GM10248 (cell line): ENCODE results near the gene SEC24B.
"Not testable (repeated sequence)": the region's sequence is repeated elsewhere in the genome, so short reads cannot be mapped to it uniquely, and the experiment has no call there.

Source experiments
- CTCF ChIA-PET: fragments of 300-600 bp; sonication (Branson Sonifier 250); formaldehyde crosslinking; extraction: SDS; loops from one replicate; lab custom pipeline; 2021; ENCODE audit warnings: antibody characterized with exemption; lab: Yijun Ruan, JAX
- POLR2A ChIA-PET: fragments of 350-650 bp; sonication (Branson Sonifier 250); formaldehyde crosslinking; extraction: SDS; loops from one replicate; lab custom pipeline; 2020; ENCODE audit warnings: antibody characterized with exemption; lab: Yijun Ruan, JAX
- DNase-seq: peaks from one replicate; pipeline ENCODE4 v3.0.0; 2012; ENCODE audit errors: extremely low spot score
- TF ChIP-seq, protein P1 (sequence below): IDR thresholded peaks from 2 replicates; pipeline ENCODE4 v1.5.1; 2012; ENCODE audit warnings: mild to moderate bottlenecking, low read depth; ENCODE audit errors: extremely low read depth, missing control alignments, control extremely low read depth

Gene SEC24B

DNA sequence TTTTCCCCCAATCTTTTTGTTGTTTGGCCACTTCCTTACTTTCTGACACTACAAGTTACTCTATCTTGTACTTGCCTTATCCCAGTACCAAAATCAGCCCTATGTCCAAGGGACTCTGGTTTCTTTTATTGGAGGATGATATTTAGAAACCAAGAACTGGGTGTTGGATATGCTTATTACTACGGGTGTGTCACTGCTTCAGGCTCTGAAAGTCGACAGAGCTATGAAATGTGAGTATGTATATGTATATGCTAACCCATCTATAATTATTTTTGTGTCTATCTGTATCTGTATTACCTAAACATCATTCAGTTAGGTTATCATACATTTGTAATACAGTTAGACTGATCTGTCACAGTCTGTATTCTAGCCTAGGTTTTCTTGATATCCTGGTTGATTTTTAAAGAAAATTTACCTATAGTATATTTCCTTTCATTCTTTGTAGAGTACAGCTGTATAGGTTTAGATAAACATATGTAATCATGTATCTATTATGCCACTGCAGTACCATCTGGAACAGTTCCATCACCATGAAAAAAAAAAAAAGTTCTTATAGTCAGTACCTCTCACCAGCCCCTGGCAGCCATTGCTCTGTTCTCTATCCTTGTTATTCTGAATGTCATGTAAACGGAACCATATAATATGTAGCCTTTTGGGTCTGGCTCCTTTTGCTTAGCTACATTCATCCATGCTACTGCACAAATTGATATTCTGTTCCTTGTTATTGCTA, 18.1 kb downstream of the SEC24B start:
- TF ChIP-seq, protein P1, sequence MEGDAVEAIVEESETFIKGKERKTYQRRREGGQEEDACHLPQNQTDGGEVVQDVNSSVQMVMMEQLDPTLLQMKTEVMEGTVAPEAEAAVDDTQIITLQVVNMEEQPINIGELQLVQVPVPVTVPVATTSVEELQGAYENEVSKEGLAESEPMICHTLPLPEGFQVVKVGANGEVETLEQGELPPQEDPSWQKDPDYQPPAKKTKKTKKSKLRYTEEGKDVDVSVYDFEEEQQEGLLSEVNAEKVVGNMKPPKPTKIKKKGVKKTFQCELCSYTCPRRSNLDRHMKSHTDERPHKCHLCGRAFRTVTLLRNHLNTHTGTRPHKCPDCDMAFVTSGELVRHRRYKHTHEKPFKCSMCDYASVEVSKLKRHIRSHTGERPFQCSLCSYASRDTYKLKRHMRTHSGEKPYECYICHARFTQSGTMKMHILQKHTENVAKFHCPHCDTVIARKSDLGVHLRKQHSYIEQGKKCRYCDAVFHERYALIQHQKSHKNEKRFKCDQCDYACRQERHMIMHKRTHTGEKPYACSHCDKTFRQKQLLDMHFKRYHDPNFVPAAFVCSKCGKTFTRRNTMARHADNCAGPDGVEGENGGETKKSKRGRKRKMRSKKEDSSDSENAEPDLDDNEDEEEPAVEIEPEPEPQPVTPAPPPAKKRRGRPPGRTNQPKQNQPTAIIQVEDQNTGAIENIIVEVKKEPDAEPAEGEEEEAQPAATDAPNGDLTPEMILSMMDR, result no peak
- CTCF ChIA-PET, result interaction anchor here (0.8 to 2.1 kb wide), 8 partner anchors 10 to 23 kb away, joined by 3 to 13 read pairs (median 4); partner anchors contain the start of gene SEC24B
- POLR2A ChIA-PET, result no interaction called here
- DNase-seq, result no peak

DNA sequence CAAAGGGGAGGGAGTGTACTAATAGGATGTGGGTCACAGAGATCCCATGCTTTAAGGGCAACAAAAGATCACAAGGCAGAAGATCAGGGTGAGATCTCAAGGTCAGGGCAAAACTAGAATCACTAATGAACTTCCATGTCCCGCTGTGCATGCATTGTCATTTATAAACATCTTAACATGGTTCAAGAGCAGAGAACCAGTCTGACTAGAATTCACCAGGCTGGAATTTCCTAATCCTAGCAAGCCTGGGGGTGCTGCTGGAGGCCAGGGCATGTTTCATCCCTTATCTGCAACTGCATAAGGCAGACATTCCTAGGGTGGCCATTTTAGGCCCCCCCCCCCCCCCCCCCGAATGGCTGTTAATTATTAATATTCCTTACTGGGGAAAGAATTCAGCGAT, 19.5 kb downstream of the SEC24B start:
- DNase-seq, POLR2A ChIA-PET: not testable (repeated sequence)
- CTCF ChIA-PET, result interaction anchor here (1.2 kb wide), 1 partner anchor 20 kb away, joined by 3 read pairs; the partner anchor contains the start of gene SEC24B

DNA sequence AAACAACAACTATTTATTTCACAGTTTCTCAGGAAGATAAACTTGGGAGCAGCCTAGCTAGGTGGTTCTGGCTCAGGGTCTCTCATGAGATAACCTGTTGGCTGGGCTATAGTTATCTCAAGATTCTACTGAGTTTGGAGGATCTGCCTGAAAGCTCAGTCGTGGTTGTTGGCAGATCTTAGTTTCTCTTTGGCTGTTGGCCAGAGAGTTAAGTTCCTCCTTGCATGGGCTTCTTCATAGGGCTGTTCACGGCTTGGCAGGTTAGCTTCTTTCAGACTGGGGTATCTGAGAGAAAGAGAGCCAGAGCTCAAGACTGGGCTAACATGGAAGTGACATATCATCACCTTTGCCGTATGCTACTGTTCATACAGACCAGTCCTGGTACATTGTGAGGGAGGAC, 28.7 kb downstream of the SEC24B start:
- POLR2A ChIA-PET, result interaction anchor here (0.6 kb wide), 1 partner anchor 529 kb away, joined by 8 read pairs; no protein-coding TSS in a partner anchor
- DNase-seq, result no peak
- TF ChIP-seq, protein P1, result no peak
- CTCF ChIA-PET, result interaction anchor here (1.0 to 1.9 kb wide), 8 partner anchors 8 to 43 kb away, joined by 3 to 13 read pairs (median 6); partner anchors contain the start of gene SEC24B

DNA sequence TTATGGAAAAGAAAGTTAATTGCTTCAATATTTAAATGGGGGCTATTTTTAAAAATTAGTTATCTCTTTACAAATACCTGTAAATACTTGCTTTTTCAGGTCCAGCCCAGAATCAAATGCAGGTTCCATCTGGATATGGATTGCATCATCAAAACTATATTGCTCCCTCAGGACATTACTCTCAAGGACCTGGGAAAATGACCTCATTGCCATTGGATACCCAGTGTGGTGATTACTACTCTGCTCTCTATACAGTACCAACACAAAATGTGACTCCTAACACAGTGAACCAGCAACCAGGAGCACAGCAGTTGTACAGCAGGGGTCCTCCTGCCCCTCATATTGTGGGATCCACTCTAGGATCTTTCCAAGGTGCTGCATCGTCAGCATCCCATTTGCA, 29.2 kb downstream of the SEC24B start:
- TF ChIP-seq, protein P1, result no peak
- ChIA-PET POLR2A (no interaction called here), CTCF (interaction anchor here (1.4 kb wide), 1 partner anchor 19 kb away, joined by 5 read pairs; no protein-coding TSS in a partner anchor)
- no peak for DNase-seq

DNA sequence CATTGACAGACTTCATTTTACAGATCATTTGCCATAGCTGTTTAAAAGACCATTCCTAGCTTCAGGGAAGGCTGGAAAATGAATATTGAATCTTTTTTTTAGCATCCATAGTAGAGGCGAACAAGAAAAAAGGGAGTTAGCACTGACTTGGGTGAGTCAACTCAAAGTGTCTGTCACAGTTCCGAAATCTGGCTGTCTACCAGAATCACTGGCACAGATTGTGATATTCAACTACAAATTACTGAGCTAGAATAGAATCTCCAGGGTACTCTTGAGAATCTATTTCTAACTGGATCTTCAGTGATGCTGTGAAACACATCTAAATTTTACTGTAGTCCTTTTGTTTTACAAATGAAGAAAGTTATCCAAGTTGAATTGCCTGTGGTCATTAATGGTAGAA, 31.5 kb downstream of the SEC24B start:
- TF ChIP-seq, protein P1, result no peak
- DNase-seq, result no peak
- ChIA-PET POLR2A (no interaction called here), CTCF (interaction anchor here (1.3 to 1.7 kb wide), 3 partner anchors 14 to 26 kb away, joined by 4 read pairs; no protein-coding TSS in a partner anchor)

DNA sequence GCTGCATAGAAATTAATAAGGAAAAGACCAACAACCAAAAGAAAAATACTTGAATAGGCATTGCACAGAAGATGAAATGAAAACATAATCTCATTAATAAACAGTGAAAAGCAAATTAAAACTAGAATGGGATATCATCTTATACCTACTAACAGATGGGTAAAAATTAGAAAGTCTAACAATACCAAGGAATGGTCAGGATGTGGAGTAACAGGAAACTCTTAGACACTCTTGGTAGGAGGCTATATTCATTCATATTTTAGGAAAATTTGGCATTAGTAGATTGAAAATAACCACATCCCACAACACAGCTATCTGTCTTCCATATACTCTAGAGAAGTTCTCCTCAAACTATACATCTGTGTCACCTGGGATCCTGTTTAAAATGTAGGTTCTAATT, 36.3 kb downstream of the SEC24B start:
- ChIA-PET CTCF (interaction anchor here (0.8 to 2.3 kb wide), 2 partner anchors 8 to 23 kb away, joined by 3 to 7 read pairs; no protein-coding TSS in a partner anchor), POLR2A (no interaction called here)
- TF ChIP-seq, protein P1, result no peak
- no peak for DNase-seq

DNA sequence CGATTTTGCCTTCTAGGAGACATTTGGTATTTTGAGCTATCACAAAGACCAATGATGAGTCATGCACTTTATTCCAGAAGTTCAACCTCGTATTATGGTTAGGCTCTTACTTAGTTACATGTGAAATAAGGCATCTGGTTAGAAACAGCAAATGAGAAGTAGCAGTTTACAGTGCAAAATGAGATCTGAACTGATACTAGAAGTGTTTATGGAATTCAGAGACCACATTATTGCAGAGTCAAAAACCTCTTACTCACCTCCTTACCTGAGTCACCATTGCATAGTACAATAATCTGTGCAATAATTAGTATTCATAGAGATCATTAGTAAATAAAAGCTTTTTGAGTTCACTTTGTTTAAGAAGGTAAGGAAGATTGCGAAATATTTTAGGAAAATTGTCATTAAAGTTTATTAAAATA, 38.7 kb downstream of the SEC24B start:
- no peak for DNase-seq
- CTCF ChIA-PET, result interaction anchor here (1.4 kb wide), 1 partner anchor 39 kb away, joined by 5 read pairs; the partner anchor contains the start of gene SEC24B
- TF ChIP-seq, protein P1, result no peak
- POLR2A ChIA-PET, result no interaction called here
